ENCODE measurements around the gene RUSC2.
"Not testable (repeated sequence)": the region's sequence is repeated elsewhere in the genome, so short reads cannot be mapped to it uniquely, and the experiment has no call there.

RUSC2 gene

DNA sequence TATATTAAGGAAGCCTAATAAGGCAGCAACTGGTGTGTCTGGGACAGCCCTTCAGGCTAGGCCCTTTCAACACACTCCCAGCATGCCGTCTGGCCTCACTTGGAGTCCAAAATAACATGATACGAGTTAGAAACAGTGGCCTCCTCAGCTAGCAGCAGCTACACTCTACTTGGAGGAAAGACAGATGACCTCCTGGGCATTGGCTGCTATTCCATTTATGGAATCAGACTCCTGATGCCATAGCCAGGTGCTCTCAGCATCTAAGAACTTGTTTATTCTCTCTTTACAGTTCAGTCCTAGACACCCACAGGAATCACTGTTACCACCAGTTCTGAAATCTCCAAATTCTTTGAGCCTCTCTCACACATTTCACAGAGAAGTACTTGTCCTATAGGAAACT lies 31.8 kb downstream of the RUSC2 start:
- no peak for DNase-seq (ENCODE audit: low read depth in 2 of 2)

DNA sequence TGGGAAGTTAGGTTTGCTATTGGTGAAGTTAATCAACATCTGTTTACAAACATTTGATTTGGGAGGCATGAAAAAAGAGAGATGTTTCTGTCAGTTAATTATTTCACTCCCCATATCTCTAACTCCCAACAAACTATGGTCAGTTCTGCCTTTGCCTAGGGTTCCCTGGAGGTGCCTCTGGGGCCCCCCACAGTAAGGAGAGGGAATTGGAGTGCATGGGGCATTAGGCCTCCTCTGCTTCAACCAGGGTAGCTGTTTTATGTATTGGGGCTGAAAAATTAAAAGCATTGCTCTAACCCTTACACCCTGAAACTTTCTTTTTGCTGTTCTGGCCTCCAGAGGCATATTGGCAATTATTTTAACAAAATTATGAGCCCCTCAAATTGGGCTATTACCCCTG lies 32.3 kb downstream of the RUSC2 start:
- no peak for DNase-seq (ENCODE audit: low read depth in 2 of 2)

DNA sequence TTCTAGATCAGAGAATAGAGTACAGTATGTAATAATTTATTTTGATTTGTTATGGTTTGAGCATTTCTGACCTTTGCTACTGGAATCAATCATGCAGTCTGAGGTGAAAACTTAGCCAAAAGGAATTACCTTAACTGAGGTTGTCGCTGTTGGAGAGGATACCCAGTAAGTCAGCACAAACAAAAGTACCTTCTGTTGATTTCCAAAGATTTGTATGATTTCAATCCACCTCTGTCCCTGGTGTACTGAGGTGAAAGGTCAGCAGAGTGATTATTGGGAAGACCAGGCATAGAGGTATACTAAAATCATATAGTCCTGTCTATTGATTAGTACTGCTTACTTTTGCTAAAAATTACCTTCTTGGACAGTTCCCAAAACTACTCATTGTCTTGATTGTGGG lies 32.8 kb downstream of the RUSC2 start:
- no peak for DNase-seq (ENCODE audit: low read depth in 2 of 2)

DNA sequence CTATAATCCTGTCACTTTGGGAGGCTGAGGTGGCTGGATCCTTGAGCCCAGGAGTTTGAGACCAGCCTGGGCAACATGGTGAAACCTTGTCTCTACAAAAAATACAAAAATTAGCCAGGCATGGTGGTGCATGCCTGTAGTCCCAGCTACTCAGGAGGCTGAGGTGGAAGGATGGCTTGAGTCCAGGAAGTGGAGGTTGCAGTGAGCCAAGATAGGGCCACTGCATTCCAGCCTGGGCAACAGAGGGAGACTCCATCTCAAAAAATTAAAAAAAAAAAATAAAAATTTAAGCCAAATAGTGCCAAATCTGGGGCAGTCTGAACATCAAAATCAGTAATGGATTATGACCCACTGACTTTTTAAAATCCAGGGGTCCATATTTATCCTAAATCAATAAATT lies 33.6 kb downstream of the RUSC2 start:
- DNase-seq (ENCODE audit: low read depth in 2 of 2): not testable (repeated sequence)

DNA sequence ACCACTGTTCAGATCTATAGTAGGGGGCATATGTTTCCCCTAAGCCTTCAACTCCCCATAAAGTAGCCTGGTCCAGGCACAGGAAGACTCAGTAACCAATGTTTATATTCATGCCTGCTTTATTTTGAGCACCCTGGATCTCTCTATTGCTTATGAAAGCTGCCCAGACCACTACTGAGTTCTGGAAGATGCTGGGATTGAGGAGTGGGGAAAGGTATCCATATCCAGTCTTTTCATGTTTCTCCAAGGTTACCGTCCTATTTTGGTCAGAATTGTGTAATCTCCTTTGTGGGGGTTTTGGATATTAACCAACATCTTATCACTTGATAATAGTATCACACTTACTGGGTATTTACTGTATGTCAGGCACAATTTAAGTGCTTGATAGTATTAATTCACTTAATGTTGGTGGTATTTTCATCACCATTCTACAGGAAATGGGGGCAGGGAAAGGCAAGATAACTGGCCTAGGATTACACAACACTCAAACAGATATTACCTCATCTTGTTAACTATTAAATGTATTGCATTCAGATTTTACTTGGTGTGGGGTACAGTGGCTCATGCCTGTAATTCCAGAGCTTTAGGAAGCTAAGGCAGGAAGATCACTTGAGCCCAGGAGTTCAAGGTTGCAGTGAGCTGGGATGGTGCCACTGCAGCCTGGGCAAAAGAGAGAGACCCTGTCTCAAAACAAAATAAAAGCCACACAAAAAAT lies 36.3 kb downstream of the RUSC2 start:
- DNase-seq (ENCODE audit: low read depth in 2 of 2): no peak

DNA sequence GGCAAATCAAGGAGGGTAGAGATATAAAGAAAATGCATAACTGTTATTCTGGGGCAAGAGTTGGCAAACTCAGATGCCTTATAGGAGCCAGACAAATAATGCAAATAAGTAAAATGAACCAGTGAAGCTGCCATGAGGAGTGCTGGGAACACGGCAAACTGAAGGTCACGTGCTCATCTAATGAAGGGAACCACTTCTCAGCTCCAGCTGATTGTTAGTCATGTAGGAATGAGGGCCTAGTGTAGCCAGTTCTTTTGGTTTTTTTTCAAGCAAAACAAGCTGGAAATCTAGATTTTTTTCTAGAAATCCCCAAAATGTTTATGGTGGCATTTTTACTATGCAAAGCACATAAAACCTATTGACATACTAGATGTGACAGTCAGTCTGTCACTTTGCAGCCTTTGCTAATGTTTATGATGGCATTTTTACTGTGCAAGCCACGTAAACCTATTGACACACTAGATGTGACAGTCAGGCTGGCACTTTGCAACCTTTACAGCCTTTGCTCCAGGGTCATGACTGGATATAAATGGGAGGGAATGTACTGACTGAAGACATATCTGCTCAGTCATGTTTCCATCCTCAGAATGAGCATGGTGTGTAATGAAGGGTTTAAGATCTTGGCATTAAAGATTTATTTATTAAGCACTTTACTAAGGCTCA lies 39.4 kb downstream of the RUSC2 start:
- no peak for DNase-seq (ENCODE audit: low read depth in 2 of 2)

DNA sequence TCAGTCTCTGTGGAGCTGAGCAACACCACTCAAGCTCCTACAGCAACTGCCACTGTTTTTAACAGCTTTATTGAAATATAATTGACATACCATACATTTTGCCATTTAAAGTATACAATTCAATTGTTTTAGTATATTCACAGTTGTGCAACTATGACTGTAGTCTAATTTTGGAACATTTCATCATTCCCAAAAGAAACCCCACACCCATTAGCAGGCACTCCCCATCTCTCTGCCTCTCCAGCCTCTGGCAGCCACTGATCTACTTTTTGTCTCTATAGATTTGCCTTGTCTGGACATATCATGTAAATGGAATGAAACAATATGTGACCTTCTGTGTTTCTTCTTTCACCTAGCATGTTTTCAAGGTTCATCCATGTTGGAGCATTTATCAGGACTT lies 43.5 kb downstream of the RUSC2 start:
- DNase-seq (ENCODE audit: low read depth in 2 of 2): no peak

DNA sequence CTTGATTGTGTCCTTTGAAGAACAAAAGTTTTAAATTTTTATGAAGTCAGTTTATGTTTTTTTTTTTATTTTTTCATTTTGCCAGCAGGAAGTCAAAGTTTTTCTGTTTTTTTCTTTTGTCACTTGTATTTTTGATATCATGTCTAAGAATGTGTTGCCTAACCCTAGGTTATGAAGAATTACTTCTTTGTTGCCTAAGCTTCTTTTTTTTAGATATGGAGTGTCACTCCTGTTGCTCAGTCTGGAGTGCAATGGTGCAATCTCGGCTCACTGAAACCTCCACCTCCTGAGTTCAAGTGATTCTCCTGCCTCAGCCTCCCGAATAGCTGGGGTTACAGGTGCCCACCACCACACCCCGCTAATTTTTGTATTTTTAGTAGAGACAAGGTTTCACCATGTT lies 45.0 kb downstream of the RUSC2 start:
- DNase-seq (ENCODE audit: low read depth in 2 of 2): not testable (repeated sequence)

DNA sequence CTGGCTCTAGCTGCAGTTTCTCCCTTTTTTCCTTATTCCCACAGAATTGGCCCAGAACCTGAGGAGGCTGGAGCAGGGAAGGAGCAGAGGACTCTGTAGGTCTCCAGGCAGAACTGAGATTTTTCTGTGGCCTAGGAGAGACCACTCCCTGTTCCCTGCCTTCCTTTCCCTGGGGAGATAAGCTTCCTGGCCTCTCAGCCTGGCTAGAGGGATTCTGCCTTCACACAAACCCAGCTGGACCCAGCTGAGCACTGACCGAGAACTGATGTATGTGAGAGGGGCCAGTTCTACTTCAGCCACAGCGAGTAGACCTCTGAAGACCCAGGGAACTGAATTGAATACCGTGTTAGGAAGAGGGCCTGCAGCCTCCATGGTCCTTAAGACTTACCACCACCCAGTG lies 48.0 kb downstream of the RUSC2 start:
- DNase-seq (ENCODE audit: low read depth in 2 of 2): no peak

DNA sequence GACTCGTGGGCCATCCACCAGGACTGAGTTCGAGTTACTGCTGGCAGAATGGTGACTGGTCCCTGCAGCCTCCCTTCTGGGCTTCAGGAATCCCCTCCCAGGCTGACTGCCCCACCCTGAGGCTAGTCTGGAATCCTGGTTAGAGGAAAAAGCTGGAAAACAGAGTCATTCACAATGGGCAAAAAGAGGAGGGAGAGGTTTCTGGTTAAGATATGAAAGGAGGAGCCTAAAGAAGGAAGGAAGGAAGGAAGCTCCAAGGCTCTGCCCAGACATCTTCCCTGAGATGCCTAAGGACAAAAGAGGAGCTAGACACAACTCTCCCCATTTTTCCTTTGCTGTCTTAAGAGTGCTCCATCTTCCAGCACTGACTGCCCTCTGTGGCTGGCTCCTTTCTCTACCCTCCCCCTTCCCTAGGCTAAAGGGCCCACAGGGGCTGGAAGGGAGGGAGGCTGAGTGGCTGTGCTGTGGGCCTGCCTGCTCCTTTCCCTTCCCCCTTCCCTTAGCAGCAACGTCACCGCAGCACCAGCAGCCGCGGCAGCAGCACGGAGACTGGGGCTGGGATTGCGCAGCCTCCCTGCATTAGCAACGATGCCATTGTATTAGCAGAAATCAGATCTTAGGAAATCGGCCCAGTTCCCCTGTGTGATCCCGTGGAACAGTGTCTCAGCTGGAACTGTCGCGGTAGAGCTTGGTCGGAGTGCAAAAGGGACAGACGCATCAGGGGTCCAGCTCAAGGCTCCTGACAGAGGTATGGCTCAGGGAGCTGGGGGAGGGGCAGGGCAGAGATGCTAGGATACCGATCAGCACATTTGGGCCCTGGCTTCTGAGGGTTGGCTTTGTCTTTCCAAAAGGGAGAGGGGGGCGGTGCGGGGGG lies 48.7 kb downstream of the RUSC2 start:
- no peak for DNase-seq (ENCODE audit: low read depth in 2 of 2)

All from activated CD8-positive, alpha-beta memory T cell treated with anti-CD3 and anti-CD28 coated beads for 4 hours (primary cell).